NCI-H82 treated with DMSO at 0.1 percent for 48 hours (cell line): ENCODE data around the gene PPHLN1.

ENCODE experiments used
- DNase-seq: peaks from one replicate; lab custom pipeline; 2025; ENCODE audit not compliant: unreplicated experiment; lab: John Stamatoyannopoulos, UW

The PPHLN1 gene

DNA sequence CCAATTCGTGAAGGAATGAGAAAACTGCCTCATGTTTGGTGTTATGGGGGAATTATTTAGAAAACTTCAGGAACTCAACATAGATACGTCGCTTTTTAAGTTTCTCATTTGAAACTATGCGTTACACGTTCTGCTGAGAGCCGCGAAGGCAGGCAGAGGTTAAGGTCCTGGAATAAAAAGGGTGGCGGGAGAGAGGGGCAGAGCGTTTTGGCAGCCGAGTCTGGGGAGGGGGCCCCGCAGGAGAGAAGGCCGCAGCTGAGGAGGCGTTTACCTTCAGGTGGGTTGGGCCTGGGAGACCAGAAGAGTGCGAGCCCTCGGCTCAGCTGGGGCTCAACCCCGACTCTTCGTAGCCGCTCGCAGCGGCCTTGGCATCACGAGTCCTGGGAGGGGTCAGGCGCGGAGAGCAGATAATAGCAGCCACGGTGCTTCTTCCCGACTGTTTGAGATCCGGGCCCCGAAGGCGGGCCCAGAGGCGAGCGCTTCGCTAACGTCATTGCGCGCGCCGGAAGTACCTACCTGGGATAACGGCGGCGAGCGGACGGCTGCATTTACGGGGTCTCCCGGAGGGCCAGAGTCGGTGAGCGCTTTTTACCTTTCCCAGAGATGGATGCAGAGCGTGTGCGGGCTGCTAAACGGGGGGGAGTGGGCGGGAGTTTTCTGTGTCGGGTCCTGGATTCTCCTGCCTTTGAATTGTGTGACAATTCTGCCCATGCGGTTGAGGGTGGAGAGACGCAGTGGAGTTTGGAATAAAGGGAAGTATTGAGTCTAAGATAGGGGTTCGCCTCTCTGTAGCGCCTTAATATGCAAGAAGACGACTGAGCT, at the start of gene PPHLN1, which contains the start of gene ZCRB1:
TSS of gene PPHLN1 (plus strand) at position 515 of the 822 bp plus-strand sequence. CDS start 9,736 bp downstream, outside the sequence.
TSS of gene ZCRB1 (minus strand) at position 442 of the 822 bp plus-strand sequence. CDS start 1,992 bp downstream, outside the sequence.
- DNase-seq, result peak; percentile 62

GRCh38 chr12:42277396-42278127, 48.4 kb upstream of the PPHLN1 start:
- DNase-seq, result no peak

DNA sequence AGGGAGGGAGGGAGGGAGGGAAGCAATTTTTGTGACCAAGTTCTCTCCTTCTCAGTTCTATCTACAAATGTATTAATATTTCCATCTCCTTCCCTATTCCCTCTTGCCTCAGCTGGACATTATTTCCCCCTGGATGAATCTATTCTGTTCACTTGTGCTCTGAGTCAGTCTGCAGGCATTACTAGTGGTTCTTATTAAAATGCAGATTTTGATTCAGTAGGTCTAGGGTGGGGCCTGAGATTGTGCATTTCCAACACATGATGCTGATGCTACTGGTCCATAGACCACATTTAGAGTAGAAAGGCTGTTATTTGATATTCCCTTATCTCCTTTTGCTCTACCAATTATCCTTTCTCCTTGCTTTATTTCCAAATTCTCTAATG, 47.8 kb upstream of the PPHLN1 start:
- DNase-seq, result no peak

DNA sequence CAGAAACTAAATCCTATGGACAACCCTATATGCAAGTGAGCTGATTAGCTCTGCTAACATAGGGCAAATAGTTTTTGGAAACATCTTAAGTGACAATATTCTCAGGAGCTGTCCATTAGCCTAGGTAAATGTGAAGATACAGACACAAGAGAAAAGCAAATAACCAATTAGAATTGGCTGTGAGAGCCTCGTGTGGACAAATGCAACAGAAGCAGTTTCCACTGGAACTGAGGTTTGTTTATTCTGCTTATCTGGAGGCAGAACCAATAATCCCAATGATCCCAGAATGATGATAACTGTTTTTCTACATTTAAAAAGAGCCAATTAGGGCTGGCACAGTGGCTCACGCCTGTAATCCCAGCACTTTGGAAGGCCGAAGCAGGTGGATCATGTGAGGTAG, 44.7 kb upstream of the PPHLN1 start:
- no peak for DNase-seq

DNA sequence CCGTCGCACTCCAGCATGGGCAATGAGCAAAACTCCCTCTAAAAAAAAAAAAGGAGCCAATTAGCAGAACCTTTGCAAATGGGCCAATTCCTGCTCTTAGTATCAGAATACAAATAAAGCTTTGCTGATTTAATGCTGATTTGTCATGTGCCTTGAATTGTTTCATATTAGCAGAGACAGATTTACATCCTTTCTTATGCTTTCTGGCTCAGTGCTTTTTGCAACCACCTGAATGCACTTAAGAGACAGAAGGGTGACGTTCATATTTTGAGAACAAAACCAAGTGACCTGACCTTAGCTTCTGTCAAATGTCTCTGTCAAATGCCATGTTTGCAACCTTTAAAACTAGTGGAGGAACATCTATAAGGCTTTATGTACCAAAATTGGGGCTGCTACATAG, 44.1 kb upstream of the PPHLN1 start:
- no peak for DNase-seq

- DNase-seq, result no peak
Observed at GRCh38 chr12:42282294-42282693, 43.7 kb upstream of the PPHLN1 start.

DNA sequence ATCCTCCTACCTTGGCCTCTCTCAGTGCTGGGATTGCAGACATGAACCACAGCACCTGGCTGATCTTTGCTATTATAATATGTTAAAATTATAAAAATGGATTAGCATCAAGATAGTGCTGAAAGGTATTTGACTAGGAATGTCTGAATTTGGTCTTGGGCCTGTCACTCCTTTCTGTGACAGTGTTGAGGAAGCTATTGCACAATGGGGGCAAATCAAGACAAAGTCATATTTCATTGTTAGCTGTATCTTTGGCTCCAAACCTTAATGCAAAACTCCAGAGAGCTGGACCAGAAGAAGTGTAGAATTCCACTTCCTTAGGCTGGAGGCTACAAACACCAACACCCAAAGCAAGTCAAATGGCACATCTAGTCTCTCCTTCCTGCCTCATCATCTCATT, 42.2 kb upstream of the PPHLN1 start:
- no peak for DNase-seq

GRCh38 chr12:42284157-42284556, 41.8 kb upstream of the PPHLN1 start:
- DNase-seq, result no peak

DNA sequence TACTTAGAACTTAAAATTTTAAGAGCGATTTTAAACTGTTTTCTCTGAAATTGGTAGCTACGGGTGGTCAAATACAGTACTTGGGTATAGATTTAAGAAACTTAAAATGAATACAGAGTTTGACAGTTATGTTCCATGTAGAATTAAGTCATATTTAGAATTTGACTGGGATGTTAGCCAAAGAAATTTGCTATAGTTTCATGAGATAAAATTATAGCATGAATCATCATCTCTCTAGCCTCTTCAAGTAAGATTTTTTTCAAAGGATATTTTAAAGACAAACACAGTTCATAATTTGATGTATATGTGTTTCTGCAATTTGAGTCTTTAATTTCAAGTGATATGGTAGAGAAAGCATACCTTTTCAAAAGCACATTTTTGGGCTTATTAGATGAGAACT, 41.1 kb upstream of the PPHLN1 start:
- no peak for DNase-seq

- DNase-seq, result no peak
Observed at GRCh38 chr12:42285431-42285830, 40.5 kb upstream of the PPHLN1 start.

DNA sequence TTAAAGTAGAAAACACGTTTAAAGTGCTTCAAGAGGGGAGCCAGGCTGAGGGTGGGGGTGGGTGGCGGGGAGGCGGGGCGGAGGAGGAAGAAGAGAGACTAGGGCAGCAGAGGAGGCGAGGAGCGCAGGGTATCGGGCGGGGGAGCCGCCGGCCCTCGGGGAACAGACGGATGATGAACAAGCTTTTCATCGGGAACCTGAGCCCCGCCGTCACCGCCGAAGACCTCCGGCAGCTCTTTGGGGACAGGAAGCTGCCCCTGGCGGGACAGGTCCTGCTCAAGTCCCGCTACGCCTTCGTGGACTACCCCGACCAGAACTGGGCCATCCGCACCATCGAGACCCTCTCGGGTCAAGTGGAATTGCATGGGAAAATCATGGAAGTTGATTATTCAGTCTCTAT, 39.2 kb upstream of the PPHLN1 start:
- no peak for DNase-seq

DNA sequence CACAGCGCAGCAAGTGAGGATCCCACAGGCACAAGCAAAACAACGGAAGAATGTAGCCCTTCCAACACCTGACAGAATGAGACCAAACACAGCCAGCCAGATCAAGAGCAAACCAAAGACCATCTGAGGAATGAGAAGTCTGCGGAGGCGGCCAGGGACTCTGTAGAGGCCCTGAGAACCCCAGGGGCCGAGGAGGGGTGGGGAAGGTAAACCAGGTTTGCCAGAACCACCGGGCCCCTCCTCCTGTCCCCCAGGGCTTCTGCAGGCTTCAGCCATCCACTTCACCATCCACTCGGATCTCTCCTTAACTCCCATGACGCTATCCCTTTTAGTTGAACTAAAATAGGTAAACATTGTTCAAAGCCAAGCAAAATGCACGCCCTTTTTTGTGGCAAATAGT, 37.4 kb upstream of the PPHLN1 start:
- no peak for DNase-seq

GRCh38 chr12:42291680-42292079, 34.3 kb upstream of the PPHLN1 start:
- DNase-seq, result no peak

GRCh38 chr12:42296503-42297109, 29.4 kb upstream of the PPHLN1 start:
- DNase-seq, result no peak

DNA sequence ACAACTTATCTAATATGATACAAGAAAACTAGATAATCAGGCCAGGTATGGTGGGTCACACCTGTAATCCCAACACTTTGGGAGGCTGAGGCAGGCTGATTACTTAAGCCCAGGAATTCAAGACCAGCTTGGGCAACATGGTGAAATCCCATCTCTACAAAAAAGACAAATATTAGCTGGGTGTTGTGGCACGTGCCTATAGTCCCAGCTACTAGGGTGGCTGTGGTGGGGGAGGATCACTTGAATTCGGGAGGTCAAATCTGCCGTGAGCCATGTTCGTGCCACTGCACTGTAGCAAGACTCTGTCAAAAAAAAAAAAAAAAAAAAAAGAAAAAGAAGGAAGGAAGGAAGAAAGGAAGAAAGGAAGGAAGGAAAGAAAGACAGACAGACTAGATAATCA, 27.1 kb upstream of the PPHLN1 start:
- no peak for DNase-seq

GRCh38 chr12:42299392-42300308, 26.3 kb upstream of the PPHLN1 start:
- DNase-seq, result no peak

- no peak for DNase-seq
Observed at GRCh38 chr12:42306297-42306696, 19.7 kb upstream of the PPHLN1 start.

- no peak for DNase-seq
Observed at GRCh38 chr12:42308390-42308789, 17.6 kb upstream of the PPHLN1 start.

- DNase-seq, result no peak
Observed at GRCh38 chr12:42309996-42310395, 16.0 kb upstream of the PPHLN1 start.

DNA sequence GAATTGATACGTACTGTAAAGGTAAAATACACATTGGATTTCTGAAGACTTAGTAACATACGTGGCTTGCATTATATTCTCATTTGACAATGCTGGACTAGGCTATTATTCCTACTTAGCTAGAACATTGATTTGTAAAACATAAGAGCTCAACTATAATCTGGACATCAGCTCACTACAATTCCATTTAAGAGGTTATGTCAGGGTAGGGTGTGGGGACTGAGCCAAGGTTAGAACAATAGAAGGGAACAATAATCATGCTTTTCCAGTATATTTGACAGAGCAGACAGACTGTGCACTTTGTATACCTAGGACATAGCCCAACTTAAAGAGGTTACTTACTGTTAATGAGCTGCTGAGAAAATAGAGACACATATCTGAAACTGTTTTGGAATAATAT, 10.9 kb upstream of the PPHLN1 start:
- DNase-seq, result no peak

DNA sequence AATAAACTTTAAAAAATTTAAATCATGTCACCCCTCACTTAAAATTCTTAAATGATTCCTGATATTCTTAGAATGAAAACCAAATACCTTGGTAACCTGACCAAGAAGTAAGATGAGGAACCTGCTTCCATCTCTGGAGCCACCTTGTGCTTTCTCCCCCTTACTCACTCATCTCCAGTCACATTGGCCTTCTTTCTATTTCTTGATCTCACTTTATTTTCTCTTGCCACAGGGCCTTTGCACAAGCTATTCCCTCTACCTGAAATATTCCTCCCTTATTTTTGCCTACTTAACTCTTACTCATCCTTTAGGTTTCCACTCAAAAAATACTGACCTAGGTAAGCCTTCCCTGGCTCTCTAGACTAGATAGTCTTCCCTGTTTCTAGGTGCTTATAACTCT, 5.2 kb upstream of the PPHLN1 start:
- DNase-seq, result no peak
